Calu3 (cell line): ENCODE data around the gene BMP7. TPM values are rescaled to one million over a fixed set of nuclear protein-coding genes. Genes with fewer than 3 reads are reported as not detected.

Experiments
- BruUV-seq: library from RNA; stranded (reverse); fragments of 400-500 nt; replicated peaks from 2 replicates; lab custom pipeline; 2021; lab: Mats Ljungman, UMichigan
- CTCF ChIA-PET: fragments of 300-600 bp; sonication (Branson Sonifier 250); formaldehyde crosslinking; loops from one replicate; lab custom pipeline; 2022; ENCODE audit warnings: antibody characterized with exemption; lab: Charles Lee
- DNase-seq: peaks from one replicate; pipeline ENCODE4 v3.0.0; 2022
- H3K27ac Mint-ChIP-seq: one replicate; pipeline ENCODE4 v1.8.0; 2022; ENCODE audit warnings: mixed read lengths; ENCODE audit not compliant: unreplicated experiment
- H3K27me3 Mint-ChIP-seq: one replicate; pipeline ENCODE4 v1.8.0; 2022; ENCODE audit warnings: mixed read lengths; ENCODE audit not compliant: unreplicated experiment
- H3K36me3 Mint-ChIP-seq: one replicate; pipeline ENCODE4 v1.8.0; 2022; ENCODE audit warnings: mild to moderate bottlenecking, moderate library complexity, mixed read lengths; ENCODE audit not compliant: insufficient read depth, unreplicated experiment
- H3K4me1 Mint-ChIP-seq: one replicate; pipeline ENCODE4 v1.8.0; 2022; ENCODE audit warnings: mild to moderate bottlenecking, low read depth, mixed read lengths; ENCODE audit not compliant: unreplicated experiment
- H3K4me3 Mint-ChIP-seq: one replicate; pipeline ENCODE4 v1.8.0; 2022; ENCODE audit warnings: mild to moderate bottlenecking, low read depth, moderate library complexity, mixed read lengths; ENCODE audit not compliant: unreplicated experiment
- H3K9me3 Mint-ChIP-seq: one replicate; pipeline ENCODE4 v1.8.0; 2022; ENCODE audit warnings: low read depth, mixed read lengths; ENCODE audit not compliant: unreplicated experiment
- intact Hi-C: fragments of 100-400 bp; cut with micrococcal nuclease; formaldehyde crosslinking; loops from one replicate; pipeline ENCODE4 v1.10.0; 2022; ENCODE audit not compliant: unreplicated experiment
- total RNA-seq: library from RNA; stranded (reverse); gene quantifications from 2 replicates; pipeline ENCODE4 v1.2.3, GENCODE V29; 2022
- TF ChIP-seq, protein P1 (sequence below): fragments of 200-600 bp; IDR thresholded peaks from one replicate; pipeline ENCODE4 v1.8.0; 2022; ENCODE audit warnings: antibody characterized with exemption; ENCODE audit not compliant: unreplicated experiment

BMP7 gene
- total RNA-seq, 1 experiment from 2014 or later: not detected

DNA sequence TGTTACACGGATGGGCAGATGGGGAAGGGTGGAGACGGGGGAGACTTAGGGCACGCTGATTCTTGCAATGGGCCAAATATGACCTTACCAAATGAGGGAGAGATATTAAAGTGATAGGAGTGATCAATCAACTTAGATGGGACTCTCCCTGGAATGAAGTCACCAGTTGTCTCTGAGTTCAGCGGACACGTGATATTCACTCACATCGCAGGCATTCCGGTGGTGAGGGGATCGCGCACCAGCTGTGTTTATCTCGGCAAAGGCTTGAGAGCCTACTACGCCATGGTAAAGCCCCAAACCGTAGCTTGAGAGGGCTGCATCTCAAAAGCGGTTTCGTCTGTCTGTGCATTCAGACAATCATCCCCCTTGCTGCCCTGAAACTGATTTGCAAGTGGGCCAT lies 5.5 kb downstream of the BMP7 start:
- intact Hi-C loops: no loop called here
- no peak for DNase-seq
- H3K4me1 Mint-ChIP-seq: no peaks in the 10 kb centered on the region
- CTCF ChIA-PET: no interaction called here
- no peak overlapping the region for H3K27ac Mint-ChIP-seq
- H3K27me3 Mint-ChIP-seq: peaks cover 100% of the 10 kb centered on the region
- BruUV-seq: no TSS peak
- H3K9me3 Mint-ChIP-seq: no peaks in the 10 kb centered on the region
- H3K36me3 Mint-ChIP-seq: no peaks in the 10 kb centered on the region
- TF ChIP-seq, protein P1, sequence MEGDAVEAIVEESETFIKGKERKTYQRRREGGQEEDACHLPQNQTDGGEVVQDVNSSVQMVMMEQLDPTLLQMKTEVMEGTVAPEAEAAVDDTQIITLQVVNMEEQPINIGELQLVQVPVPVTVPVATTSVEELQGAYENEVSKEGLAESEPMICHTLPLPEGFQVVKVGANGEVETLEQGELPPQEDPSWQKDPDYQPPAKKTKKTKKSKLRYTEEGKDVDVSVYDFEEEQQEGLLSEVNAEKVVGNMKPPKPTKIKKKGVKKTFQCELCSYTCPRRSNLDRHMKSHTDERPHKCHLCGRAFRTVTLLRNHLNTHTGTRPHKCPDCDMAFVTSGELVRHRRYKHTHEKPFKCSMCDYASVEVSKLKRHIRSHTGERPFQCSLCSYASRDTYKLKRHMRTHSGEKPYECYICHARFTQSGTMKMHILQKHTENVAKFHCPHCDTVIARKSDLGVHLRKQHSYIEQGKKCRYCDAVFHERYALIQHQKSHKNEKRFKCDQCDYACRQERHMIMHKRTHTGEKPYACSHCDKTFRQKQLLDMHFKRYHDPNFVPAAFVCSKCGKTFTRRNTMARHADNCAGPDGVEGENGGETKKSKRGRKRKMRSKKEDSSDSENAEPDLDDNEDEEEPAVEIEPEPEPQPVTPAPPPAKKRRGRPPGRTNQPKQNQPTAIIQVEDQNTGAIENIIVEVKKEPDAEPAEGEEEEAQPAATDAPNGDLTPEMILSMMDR: no peak
- no peak overlapping the region for H3K4me3 Mint-ChIP-seq

DNA sequence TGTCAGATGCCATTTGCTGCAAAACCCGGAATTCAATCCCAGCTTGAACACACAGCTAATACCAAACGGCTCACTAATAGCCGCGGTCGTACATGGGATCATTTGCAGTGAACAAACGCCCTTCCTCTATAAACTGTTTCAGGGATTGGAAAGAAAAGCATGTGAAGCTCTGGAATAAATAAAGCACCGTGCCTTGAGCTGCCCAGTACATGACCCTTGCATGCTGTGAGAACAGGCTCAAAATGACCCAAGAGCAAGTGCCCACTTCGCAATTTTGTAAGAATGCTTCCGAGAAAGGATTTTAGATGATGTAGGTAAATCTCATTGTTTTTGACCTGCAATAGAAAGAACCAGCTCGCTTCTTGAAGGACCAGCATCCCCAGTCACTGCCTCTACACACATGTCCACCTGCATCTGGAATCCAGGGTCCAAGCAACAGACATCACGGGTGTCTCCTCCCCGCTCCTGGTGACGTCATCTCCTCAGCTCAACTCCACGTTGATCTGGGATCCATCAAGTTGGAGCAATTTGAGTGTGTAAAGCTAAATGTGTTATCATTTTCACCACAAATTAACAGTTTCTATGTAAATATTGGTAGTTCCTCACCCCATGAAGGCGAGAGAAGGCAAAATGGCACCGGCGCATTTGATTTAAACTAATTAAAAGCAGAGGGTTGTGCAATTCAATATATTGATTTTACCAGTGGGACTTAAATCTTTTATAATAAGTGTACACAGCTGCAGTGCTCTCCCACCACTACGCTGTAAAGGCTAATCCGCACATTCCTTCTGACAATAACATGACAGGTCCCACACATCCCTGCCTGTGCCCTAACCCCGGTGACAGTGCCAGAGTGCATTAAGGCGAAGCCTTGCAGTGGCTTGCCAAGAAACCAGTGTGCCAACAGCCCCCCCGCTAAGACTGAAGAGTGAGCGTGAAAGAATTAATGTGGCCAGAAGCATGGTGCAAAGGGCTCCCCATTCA lies 6.2 kb downstream of the BMP7 start:
- no peak for DNase-seq
- Mint-ChIP-seq H3K9me3 (no peaks in the 10 kb centered on the region), H3K4me1 (no peaks in the 10 kb centered on the region), H3K4me3 (no peak overlapping the region), H3K27ac (no peak overlapping the region), H3K36me3 (no peaks in the 10 kb centered on the region), H3K27me3 (peaks cover 100% of the 10 kb centered on the region)
- intact Hi-C loops: no loop called here
- BruUV-seq: no TSS peak
- TF ChIP-seq, protein P1: no peak
- CTCF ChIA-PET: interaction anchor here (1.1 to 1.2 kb wide), 2 partner anchors 12 to 72 kb away, joined by 3 read pairs; no protein-coding TSS in a partner anchor

DNA sequence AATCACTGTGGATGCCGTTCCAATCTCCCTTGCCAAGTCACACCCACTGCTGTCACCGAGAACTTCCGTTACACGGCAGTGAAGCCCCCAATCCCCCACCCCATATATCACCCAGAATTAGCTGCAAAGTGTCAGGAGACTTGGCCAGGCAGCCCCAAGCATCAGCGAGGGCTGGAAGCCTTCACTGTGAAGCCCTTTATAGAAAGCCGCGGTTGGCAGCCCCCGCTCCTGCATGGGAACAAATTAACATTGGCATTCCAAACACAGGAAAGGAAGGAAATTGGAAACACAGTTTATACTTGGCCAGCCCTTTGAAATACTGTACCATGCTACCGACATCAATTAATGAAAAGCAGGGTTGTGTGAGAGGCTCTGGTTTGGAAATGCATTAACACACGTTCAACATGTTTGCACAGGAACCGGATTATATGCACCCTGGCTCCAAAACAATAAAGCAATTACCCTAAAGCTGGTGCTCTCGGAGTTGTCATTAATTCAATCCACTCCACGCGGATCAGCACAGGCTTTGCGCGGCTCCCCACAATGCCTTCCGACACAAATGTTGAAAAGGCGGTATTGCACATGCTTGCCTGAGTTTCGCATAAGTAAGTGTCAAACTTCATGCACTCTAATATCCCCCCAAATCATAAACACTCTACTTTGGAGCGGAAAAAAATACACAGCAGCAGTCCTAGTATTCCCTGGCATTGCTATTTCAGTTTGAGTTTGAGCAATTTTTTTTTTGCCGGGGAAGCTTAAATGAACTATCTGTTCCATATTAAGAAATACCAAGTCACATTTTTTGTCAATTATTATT lies 7.1 kb downstream of the BMP7 start:
- no peak overlapping the region for H3K27ac Mint-ChIP-seq
- intact Hi-C loops: no loop called here
- H3K4me1 Mint-ChIP-seq: no peaks in the 10 kb centered on the region
- H3K36me3 Mint-ChIP-seq: no peaks in the 10 kb centered on the region
- H3K9me3 Mint-ChIP-seq: no peaks in the 10 kb centered on the region
- peaks cover 100% of the 10 kb centered on the region for H3K27me3 Mint-ChIP-seq
- no TSS peak for BruUV-seq
- no peak overlapping the region for H3K4me3 Mint-ChIP-seq
- DNase-seq: no peak
- CTCF ChIA-PET: interaction anchor here (1.1 to 1.2 kb wide), 2 partner anchors 11 to 73 kb away, joined by 3 read pairs; no protein-coding TSS in a partner anchor
- TF ChIP-seq, protein P1: no peak

DNA sequence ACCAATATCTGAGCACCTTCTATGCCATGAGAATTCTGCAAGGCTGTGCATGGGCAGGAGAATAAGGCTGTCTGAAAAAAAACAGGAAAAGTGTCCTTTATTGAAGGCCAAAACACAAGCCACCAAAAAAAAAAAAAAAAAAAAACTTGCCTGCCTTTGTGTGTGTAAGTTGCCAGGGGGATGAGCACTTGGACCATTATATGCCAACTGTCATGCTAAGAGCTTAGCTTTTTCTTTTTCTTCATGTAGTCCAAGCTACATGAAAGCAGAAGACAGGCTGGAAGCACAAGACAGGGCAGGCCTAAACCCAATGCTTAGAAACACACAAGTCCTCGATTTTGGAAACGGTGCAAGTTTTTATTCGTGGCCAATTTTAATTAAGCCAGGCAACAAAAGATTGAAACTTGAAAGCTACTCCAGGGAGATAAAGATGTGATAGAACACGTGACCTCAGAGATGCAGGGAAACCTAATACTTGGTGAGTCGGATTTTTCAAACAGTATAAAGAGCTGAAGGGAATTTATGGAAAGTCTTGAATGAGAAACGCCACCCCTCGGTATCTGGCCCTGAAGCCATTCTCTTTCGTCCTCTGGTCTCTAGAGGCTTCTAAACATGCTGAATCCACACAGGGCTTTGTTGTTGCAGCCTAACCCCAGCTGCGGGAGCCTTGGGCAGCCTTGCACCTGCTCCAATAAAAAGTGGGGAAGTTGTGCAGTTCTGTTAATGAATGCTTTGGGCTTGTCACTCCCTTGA lies 8.6 kb downstream of the BMP7 start:
- Mint-ChIP-seq H3K27me3 (peaks cover 100% of the 10 kb centered on the region), H3K27ac (no peak overlapping the region), H3K4me1 (no peaks in the 10 kb centered on the region), H3K9me3 (no peaks in the 10 kb centered on the region), H3K4me3 (no peak overlapping the region), H3K36me3 (no peaks in the 10 kb centered on the region)
- TF ChIP-seq, protein P1: no peak
- no TSS peak for BruUV-seq
- intact Hi-C loops: no loop called here
- no peak for DNase-seq
- CTCF ChIA-PET: interaction anchor here (0.7 kb wide), 1 partner anchor 10 kb away, joined by 3 read pairs; no protein-coding TSS in a partner anchor
